GDM1 (cell line): Measurements from ENCODE around the gene CARD11.

Experiments used
- DNase-seq: peaks from one replicate; lab custom pipeline; 2025; lab: John Stamatoyannopoulos, UW

CARD11 gene

GRCh38 chr7:2981103-2981480, 62.6 kb downstream of the CARD11 start:
- no peak for DNase-seq

GRCh38 chr7:2980401-2981102, 63.1 kb downstream of the CARD11 start:
- peak; percentile 40 for DNase-seq

GRCh38 chr7:2979951-2980350, 63.7 kb downstream of the CARD11 start:
- DNase-seq, result no peak

GRCh38 chr7:2979201-2979631, 64.5 kb downstream of the CARD11 start:
- no peak for DNase-seq

- no peak for DNase-seq
These were observed 65.3 kb downstream of the CARD11 start for GRCh38 chr7:2978408-2978807.

GRCh38 chr7:2975821-2976371, 67.8 kb downstream of the CARD11 start:
- DNase-seq, result no peak

- no peak for DNase-seq
These were observed 69.4 kb downstream of the CARD11 start for GRCh38 chr7:2974093-2974819.

- DNase-seq, result no peak
These were observed 70.9 kb downstream of the CARD11 start for GRCh38 chr7:2972835-2973161.

GRCh38 chr7:2971914-2972834, 71.5 kb downstream of the CARD11 start:
- DNase-seq, result peak; percentile 44

- no peak for DNase-seq
These were observed 72.8 kb downstream of the CARD11 start for GRCh38 chr7:2970861-2971260.

- DNase-seq, result no peak
These were observed 73.4 kb downstream of the CARD11 start for GRCh38 chr7:2970307-2970664.

- DNase-seq, result no peak
These were observed 74.0 kb downstream of the CARD11 start for GRCh38 chr7:2969398-2970306.

- no peak for DNase-seq
These were observed 74.9 kb downstream of the CARD11 start for GRCh38 chr7:2968616-2969397.

GRCh38 chr7:2968176-2968575, 75.5 kb downstream of the CARD11 start:
- no peak for DNase-seq

- DNase-seq, result no peak
These were observed 76.0 kb downstream of the CARD11 start for GRCh38 chr7:2967705-2968104.

- DNase-seq, result no peak
These were observed 76.4 kb downstream of the CARD11 start for GRCh38 chr7:2967253-2967652.

- no peak for DNase-seq
These were observed 77.1 kb downstream of the CARD11 start for GRCh38 chr7:2966466-2967078.

GRCh38 chr7:2965745-2966270, 77.9 kb downstream of the CARD11 start:
- DNase-seq, result no peak

- no peak for DNase-seq
These were observed 78.4 kb downstream of the CARD11 start for GRCh38 chr7:2965301-2965700.

GRCh38 chr7:2964208-2964607, 79.5 kb downstream of the CARD11 start:
- no peak for DNase-seq
